Left cardiac atrium (tissue), 4 donors: ENCODE measurements around the gene FAM156A. TPM values are rescaled to one million over a fixed set of nuclear protein-coding genes. Genes with fewer than 3 reads are reported as not detected.
"Not testable (repeated sequence)": the region's sequence is repeated elsewhere in the genome, so short reads cannot be mapped to it uniquely, and the experiment has no call there.

Source experiments
- ATAC-seq, 2 donors: fragments of 200-7000 bp; cut with Tn5 transposase; one replicate each; pipeline ENCODE4 v1.9.1; 2020; ENCODE audit warnings: mild to moderate bottlenecking in 2 of 2, moderate library complexity in 2 of 2
- DNase-seq: peaks from one replicate; pipeline ENCODE4 v3.0.0-alpha.2; 2020
- intact Hi-C, 2 donors: fragments of 100-400 bp; cut with DNase I; formaldehyde crosslinking; loops; one replicate each; pipeline versions ENCODE4 v1.14.1 to v1.15.1; 2022 to 2023
- total RNA-seq, 2 donors: library from RNA; stranded (reverse); fragmentation: NEBNext Ultra II Directional; extraction: Animal tissue kit (Norgen Biotek cat#: 25700); gene quantifications; one replicate each; pipeline ENCODE4 v1.2.1, GENCODE V29; 2021
- donor health status: DM: no; HTN: yes; CAD: no.
- donor health status: DM: no; HTN: yes; CAD: no; lungs with severe emphysema.
- donor health status: DM: yes; HTN: yes; CAD: no.
- donor health status: Dilated cardiomyopathy.

Gene FAM156A
- total RNA-seq, 2 donors from 2014 or later, result 9.9 to 14.2 TPM

DNA sequence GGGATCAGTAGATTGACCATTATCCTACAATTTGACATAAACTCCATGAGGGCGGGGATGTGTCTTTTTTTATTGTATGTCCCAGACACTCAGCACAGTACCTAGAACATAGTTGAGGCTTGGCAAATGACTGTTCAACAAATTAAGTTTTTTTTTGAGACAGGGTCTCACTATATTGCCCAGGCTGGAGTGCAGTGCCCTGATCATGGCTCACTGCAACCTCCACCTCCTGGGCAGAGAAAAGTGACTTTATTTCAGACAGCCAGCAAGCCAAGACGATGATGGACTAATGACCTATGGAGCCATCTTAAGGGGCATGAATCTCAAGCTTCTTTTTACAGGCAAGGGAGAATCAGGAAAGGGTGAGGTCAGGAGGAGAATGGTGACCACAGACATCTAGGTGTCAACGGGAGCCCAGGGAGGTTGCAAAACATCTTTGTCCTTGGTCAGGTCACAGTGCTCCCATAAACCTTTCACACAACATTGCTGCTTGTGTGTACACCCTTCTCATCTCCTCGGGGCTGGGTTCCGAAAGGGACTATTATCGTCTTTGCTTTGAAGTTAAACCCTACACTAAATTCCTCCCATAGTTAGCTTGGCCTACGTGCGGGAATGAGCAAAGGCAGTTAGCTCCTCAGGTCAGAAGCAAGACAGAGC, 16.1 kb upstream of the FAM156A start:
- intact Hi-C loops, ATAC-seq, DNase-seq: not testable (repeated sequence)

DNA sequence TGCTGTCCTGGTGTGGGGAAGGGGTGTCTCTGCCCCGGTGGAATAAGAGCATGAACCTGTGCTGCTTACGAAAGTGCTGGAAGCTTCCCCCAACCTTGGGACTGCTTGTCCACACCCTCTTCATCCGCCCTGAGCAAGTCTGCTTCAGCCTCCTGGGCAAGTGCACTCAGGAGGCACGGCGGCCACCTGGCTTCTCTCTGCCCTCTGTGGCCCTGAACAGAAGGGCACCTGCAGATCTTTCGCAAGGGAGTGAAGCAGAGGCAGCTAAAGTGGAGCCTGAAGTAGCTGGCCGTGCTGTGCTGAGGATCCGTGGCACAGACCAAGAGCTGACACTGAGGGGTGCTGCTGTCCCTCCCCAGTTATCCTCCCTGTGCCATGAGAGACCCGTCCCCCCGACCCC, 9.6 kb upstream of the FAM156A start:
- DNase-seq, intact Hi-C loops, ATAC-seq: not testable (repeated sequence)

DNA sequence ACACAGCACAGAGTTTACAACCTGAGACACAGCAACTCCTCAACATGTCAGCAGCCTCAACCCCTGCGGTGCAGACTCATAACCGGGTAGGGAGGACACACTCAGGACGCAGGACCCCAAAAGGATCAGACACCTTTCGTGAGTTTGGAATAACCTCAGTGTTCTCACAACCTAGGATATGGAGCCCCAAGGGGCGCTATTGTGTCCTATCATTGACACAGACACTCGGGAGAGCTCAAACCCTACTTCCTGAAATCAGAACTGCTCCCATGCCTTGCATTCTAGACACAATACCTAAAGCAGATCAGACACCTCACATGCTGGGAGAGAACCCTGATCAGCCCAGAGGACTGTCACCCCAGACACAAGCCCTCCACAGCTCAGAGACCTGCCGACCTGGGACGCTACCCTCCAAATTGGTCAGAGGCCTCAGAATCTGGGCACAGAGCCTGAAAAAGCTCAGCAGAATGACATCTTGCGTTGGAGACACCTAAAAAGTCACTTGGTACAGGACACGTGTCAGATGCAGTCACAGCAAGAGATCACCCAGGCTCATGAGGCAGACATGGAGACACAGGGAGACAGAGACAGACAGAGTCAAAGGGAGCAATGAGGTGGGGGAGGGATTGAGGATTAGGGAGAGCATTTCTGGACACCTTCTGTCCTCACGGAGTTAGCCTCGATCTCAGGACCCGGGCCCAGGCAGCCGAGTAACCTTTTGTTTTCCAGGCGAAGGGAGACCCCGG, 8.8 kb upstream of the FAM156A start:
- peak; percentile 43 to 60 for ATAC-seq
- intact Hi-C loops, result not testable (repeated sequence)

DNA sequence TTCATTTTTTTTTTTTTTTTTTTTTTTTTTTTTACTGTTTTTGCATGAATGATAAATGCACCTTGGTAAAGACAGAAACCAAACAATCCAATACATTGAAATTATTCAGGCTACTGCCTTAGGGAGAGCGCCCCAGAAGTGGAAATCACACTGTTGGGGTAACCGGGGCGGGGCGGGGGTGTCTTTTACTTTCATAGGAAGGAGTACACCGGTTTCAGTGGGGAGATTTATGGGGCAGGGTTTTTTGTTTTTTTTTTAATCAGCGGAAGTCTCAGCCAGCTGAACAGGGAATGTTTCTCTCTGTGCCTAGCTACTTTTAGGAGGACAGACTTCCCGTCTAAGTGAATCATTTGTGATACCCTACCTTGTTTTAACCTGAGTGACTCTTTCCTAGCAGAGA, 643 bp upstream of the FAM156A start:
- ATAC-seq, DNase-seq, intact Hi-C loops: not testable (repeated sequence)

More for the DNA sequence above, 8.8 kb upstream of the FAM156A start:
- DNase-seq, result not testable (repeated sequence)

DNA sequence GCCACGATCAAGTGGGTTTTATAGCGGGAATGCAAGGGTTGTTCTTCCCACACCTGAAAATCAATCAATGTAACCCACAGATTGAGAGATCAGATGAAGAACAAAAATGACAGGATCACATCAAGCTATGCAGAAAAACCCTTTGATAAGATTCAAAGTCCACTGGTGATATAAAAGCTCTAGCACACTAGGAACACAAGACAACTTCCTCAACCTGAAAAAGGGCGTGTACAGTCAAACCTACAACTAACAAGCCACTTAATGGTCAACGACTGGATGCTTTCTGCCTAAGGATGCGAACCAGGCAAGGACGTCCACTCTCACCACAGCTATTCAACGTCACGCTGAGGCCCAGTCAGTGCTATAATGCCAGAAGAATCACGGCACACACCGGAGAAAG, 8.4 kb downstream of the FAM156A start:
- ATAC-seq, DNase-seq, intact Hi-C loops: not testable (repeated sequence)

DNA sequence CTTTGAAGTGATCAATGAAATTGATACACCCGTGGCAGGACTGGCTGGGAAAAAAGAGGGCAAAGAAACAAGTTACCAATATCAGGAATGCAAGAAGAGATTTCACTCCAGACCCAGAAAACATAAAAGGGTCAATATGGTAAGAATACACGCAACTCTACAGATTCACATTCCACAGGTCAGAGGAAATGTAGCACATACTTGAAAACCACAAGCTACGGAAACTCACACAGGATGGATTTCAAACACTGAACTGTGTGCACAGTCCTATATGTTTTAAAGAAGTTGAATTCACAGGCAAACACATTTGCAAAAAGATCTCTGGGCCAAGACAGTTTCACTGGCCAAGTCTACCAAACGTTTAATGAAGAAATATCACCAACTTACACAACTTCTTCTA, 9.0 kb downstream of the FAM156A start:
- intact Hi-C loops, ATAC-seq, DNase-seq: not testable (repeated sequence)

DNA sequence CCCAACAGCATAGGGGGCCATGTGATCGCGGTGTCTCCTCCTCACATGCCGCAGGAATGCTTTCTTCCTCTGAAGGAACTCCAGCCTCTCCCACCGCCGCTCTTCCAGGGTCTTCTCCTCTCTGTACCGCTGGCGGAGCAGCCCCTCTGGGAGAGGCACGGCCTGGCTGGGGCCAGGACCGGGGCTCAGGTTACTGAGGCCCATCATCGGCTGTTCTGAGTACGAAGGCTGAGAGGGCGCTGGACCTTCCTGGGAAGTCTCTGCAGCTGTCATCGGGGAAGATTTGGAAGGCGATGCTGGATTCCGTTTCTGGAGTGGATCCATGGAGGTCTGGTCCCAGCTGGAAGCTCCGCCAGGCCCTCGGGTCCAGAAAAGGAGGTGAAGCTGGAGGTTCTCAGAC, 10.1 kb downstream of the FAM156A start:
- DNase-seq, ATAC-seq, intact Hi-C loops: not testable (repeated sequence)

DNA sequence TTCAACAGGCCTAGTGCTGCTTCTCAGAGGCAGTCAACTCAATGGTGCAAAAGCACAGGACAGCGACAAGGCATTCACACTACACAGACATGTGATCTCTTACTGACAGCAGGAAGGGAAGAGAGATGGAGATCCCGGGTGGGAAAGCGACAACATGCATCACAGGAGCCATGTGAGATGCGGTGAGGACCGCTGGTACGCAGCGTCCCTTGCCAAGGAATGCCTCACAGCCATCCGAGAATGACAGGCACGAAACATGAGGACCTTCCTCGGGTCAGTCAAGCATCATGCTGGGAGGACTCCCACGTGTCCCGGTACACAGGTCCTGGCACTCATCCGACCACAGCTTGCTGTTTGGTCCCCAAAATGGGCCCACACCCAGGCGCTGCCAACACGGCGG, 10.8 kb downstream of the FAM156A start:
- not testable (repeated sequence) for ATAC-seq

DNA sequence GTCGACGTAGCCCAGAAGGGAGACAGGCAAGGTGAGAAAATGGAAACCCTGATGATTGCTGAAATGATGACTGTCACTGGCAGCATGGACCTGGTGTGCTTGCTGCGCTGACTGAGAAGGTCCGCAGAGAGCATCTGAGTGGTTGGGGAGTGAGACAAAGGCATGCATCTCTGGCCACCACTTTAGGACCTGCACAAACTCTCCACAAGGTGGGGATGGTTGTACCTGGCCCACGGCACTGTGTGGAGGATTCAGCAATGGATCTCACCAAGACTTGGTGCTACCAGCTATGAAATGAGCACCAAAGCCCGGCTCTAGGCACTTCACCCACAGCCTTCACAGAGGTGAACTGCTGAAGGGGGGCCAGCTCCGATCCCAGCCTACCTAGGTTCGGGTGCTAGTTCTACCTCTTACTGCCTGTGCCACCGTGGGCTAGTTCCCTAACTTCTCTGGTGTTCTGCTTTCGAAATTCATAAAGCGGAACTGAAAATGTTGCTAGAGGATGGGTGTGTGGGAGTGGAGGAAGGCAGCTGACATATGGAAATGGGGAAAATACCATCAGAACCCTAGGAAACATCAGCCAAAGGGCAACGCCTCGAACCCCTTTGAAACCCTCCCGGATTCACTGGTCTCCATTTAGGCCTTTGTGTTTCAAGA, 12.4 kb downstream of the FAM156A start:
- DNase-seq, ATAC-seq, intact Hi-C loops: not testable (repeated sequence)

More for the DNA sequence above, 10.8 kb downstream of the FAM156A start:
- intact Hi-C loops, DNase-seq: not testable (repeated sequence)

DNA sequence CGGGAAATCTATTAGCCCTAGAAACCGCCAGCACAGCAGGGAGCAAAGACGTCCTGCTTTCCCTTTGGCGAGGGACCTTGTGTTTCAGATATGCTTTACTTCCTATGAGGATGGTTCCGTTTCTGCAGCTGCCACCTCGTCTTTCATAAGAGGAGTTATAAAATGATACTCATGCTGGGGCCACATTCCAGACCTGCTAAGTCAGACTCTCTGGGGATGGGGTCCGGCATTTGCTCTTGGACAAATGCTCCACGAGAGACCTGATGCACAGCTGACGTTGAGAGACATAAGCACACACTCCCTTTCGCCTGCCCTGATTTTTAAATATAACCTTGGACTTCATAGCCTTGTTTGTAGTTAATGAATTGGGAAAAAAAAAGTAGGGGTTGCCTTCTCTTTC, 16.6 kb downstream of the FAM156A start:
- intact Hi-C loops, ATAC-seq, DNase-seq: not testable (repeated sequence)

DNA sequence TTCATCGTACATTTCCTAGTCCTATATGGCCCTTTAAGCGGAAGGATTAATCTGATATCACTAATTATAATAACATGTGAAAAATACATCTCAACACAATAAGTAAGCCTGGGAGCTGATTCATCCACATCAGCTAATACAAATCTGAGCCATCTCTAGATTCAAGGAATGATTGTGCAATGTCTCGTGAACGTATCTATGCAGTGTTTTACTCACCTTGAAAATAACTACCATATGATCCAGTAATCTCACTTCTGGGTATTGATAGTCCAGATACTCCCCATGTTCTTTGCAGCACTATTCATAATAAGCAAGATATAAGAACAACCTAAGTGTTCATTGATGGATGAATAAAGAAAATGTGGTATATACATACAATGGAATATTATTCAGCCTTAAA, 17.6 kb downstream of the FAM156A start:
- ATAC-seq, intact Hi-C loops, DNase-seq: not testable (repeated sequence)

DNA sequence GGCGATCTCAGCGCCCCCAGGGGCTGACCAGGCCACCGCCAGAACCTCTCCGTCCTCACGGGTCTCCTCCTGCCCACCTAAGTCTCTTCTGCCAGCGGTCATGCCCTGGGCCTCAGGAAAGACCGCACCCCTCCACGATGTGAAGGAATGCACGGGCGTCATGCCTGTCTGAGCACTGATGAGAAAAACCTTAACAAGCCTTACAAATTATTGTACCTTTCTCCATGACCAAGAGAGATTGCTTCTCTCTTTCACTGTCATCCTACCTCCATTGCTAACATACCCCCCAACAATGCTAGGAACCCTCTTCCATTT, 22.9 kb downstream of the FAM156A start:
- ATAC-seq, result peak; percentile 13 to 33
- DNase-seq, intact Hi-C loops: not testable (repeated sequence)

DNA sequence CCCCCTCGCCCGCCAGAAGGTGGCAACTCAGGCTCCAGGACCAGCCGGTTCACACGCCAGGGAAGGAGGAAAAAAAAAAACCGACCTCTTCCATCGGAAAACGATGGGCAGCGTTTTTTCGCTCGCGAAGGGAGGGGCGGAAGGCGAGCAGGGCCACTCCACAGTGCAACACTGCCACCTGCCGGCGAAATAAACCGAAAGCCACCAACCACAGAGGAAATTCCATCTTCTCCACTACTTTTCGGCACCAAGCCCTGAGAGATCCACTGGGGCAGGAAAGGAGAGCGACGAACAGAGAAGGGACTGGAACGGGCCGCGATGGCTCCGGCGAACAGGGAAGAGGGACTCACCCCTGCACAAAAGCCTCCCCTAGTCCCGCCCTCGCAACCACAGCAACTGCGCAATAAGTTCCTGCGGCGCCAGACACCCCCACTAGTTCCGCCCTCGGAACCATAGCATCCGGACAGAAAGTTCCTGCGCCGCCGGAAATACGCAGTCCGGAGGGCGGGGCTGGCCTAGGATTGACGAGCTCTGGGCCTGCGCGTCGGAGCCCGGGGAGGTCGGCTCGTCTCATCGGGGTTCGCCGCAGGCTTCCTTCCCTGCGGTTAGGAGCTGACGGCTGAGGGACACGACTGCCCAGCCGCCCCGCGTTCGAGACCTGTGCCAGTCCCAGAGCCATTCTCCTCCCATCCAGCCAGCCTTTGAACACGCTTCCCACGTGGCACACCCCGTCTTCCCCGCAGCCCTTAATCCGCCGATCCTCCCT, 23.4 kb downstream of the FAM156A start:
- intact Hi-C loops, result no loop called here
- peak; percentile 98 for DNase-seq
- ATAC-seq, result peak; percentile 98 to 99

DNA sequence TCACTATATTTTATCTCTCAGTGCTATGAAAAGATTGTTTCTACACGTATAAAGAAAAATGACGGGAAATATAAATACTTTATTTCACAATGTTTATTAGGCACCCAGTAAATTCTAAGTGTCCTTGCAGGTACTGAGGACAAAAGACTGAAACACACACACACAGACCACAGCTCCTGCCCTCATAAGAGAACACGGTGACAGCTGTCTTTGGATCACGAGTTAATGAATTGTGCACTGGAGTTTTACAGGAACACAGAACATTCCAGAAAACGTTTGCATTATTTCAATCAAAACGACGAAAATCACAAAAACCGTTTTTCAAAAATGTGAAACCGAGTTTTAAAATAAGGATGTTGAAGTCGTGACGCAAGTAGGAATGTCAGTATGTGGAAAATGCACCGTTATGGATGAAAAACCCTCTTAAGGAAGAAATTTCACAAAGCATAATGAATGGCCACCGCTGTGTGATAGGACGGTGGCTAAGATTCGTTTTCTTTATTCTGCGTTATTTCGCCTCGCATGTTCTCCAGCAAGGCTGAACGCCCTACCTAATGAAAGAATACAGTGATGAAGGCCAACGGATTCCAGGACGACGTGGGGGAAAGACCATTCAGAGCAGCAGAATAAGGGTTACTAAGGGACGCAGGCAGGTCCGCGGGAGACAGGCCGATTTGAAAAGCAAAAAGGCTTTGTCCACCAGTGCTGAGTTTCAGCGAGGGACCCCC, 24.2 kb downstream of the FAM156A start:
- DNase-seq, result no peak
- no peak for ATAC-seq
- intact Hi-C loops, result no loop called here

DNA sequence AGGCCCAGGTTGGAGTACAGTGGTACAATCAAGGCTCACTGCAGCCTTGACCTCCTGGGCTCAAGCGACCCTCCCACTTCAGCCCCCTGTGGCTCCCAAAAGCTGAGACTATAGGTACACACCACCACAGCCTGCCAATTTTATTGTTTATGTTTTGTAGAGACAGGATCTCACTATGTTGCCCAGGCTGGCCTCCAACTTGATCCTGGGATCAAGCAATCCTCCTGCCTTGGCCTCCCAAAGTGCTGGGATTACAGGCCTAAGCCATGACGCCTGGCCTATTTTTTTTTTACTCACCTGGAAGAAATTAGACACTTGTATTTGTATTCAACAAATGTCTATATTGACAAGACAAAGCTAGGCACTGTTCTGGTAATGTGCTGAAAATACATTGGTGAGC, 25.1 kb downstream of the FAM156A start:
- ATAC-seq (no peak), DNase-seq (no peak)
- intact Hi-C loops, result no loop called here

DNA sequence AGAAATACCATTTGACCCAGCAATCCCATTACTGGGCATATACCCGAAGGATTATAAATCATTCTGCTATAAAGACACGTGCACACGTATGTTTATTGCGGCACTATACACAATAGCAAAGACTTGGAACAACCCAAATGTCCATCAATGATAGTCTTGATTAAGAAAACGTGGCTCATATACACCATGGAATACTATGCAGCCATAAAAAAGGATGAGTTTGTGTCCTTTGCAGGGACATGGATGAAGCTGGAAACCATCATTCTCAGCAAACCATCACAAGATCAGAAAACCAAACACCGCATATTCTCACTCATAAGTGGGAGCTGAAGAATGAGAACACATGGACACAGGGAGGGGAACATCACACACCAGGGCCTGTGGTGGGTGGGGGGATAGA, 28.1 kb downstream of the FAM156A start:
- DNase-seq, intact Hi-C loops, ATAC-seq: not testable (repeated sequence)

DNA sequence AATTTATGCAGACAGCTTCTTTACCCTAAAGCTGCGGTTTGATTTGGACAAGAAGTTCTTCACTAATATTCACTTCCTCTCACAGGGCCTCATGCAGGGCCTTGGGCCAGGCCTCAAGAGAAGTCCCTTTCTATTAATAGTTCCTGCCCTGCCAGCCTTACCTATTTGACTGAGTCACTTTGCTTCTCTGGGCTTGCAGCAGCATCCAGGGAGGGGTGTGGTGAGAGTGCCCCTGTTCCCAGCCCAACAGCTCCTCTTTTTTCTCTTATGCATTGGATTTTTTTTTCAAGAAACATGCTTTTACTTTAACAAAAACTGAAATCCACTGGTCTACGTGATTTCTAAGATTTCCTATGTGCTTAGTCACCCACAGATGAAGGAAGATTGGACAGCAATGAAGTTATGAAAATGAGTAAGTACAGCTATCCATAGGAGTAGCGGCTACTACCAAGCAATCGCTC, 34.5 kb downstream of the FAM156A start:
- intact Hi-C loops, result no loop called here
- DNase-seq (no peak), ATAC-seq (peak in 1 of 2 donors; percentile 8)

DNA sequence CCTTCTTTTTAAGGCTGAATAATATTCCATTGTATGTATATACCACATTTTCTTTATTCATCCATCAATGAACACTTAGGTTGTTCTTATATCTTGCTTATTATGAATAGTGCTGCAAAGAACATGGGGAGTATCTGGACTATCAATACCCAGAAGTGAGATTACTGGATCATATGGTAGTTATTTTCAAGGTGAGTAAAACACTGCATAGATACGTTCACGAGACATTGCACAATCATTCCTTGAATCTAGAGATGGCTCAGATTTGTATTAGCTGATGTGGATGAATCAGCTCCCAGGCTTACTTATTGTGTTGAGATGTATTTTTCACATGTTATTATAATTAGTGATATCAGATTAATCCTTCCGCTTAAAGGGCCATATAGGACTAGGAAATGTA, 43.6 kb downstream of the FAM156A start:
- DNase-seq, intact Hi-C loops, ATAC-seq: not testable (repeated sequence)
